Stimulated activated naive CD8-positive, alpha-beta T cell treated with anti-CD3 and anti-CD28 coated beads, Interleukin-15, Interleukin-2, amounts not matched to agents 100 ng/mL and 50 ng/mL, for 24 hours (primary cell): Measurements from ENCODE around the gene SHANK3.

Experiments used
- H3K27ac Mint-ChIP-seq: one replicate; pipeline ENCODE4 v1.8.0; 2021; ENCODE audit warnings: mild to moderate bottlenecking, mixed read lengths
- H3K27me3 Mint-ChIP-seq: one replicate; pipeline ENCODE4 v1.8.0; 2021; ENCODE audit warnings: mixed read lengths
- H3K36me3 Mint-ChIP-seq: one replicate; pipeline ENCODE4 v1.8.0; 2021; ENCODE audit warnings: low read depth, mixed read lengths
- H3K4me1 Mint-ChIP-seq: one replicate; pipeline ENCODE4 v1.8.0; 2021; ENCODE audit warnings: low read depth, mixed read lengths
- H3K4me3 Mint-ChIP-seq: one replicate; pipeline ENCODE4 v1.8.0; 2021; ENCODE audit warnings: mild to moderate bottlenecking, mixed read lengths
- H3K9me3 Mint-ChIP-seq: one replicate; pipeline ENCODE4 v1.8.0; 2021; ENCODE audit warnings: mixed read lengths

SHANK3 gene

GRCh38 chr22:50708474-50708873 is 35.9 kb downstream of the SHANK3 start:
- Mint-ChIP-seq H3K9me3 (no peaks in the 10 kb centered on the region), H3K27ac (no peak overlapping the region), H3K27me3 (no peaks in the 10 kb centered on the region), H3K4me3 (no peak overlapping the region), H3K36me3 (no peaks in the 10 kb centered on the region), H3K4me1 (no peaks in the 10 kb centered on the region)

DNA sequence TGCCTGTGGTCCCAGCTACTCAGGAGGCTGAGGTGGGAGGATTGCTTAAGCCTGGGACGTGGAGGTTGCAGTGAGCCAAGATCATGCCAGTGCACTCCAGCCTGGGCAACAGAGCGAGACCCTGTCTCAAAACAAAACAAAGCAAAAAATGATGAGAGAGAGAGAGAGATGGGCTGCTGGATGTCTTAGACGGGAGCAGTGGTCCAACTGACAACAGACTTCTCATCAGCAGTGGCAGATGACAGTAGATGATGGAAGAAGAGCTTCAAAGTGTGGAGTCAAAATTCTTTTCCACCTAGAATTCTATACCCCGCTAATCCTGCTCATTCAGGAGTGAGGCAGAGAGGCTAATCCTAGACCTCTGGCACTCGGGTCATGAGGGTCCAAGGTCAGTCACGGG is 36.4 kb downstream of the SHANK3 start:
- Mint-ChIP-seq H3K27me3 (no peaks in the 10 kb centered on the region), H3K4me3 (no peak overlapping the region), H3K9me3 (no peaks in the 10 kb centered on the region), H3K36me3 (no peaks in the 10 kb centered on the region), H3K4me1 (no peaks in the 10 kb centered on the region), H3K27ac (no peak overlapping the region)

DNA sequence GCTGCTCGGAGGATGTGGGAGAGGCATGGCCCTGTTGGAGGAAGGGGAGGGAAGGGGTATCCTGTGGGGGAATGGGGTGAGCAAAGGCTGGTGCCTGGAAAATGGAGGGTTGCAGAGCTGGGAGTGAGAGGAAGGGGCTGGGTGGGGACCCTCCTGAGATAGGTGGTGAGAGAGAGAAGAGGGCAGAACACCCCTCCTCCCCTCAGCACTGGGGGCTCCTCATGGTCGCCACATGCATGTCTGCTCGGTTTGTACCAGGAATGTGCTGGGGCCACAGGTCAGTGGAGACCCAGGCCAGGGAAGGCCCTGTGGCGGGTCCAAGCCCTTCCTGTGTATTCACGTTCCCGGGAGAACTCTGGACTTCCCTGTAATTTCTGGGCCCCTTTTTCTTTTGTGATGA is 37.6 kb downstream of the SHANK3 start:
- Mint-ChIP-seq H3K36me3 (no peaks in the 10 kb centered on the region), H3K27ac (no peak overlapping the region), H3K4me3 (no peak overlapping the region), H3K4me1 (no peaks in the 10 kb centered on the region), H3K27me3 (no peaks in the 10 kb centered on the region), H3K9me3 (no peaks in the 10 kb centered on the region)

GRCh38 chr22:50710886-50711285 is 38.3 kb downstream of the SHANK3 start:
- no peaks in the 10 kb centered on the region for H3K9me3 Mint-ChIP-seq
- no peaks in the 10 kb centered on the region for H3K36me3 Mint-ChIP-seq
- no peak overlapping the region for H3K4me3 Mint-ChIP-seq
- H3K27ac Mint-ChIP-seq, result no peak overlapping the region
- H3K4me1 Mint-ChIP-seq, result no peaks in the 10 kb centered on the region
- H3K27me3 Mint-ChIP-seq, result no peaks in the 10 kb centered on the region

GRCh38 chr22:50711446-50712340 is 39.1 kb downstream of the SHANK3 start:
- H3K36me3 Mint-ChIP-seq, result no peaks in the 10 kb centered on the region
- H3K9me3 Mint-ChIP-seq, result no peaks in the 10 kb centered on the region
- no peaks in the 10 kb centered on the region for H3K4me1 Mint-ChIP-seq
- H3K27ac Mint-ChIP-seq, result no peak overlapping the region
- no peaks in the 10 kb centered on the region for H3K27me3 Mint-ChIP-seq
- H3K4me3 Mint-ChIP-seq, result no peak overlapping the region

- Mint-ChIP-seq H3K4me3 (no peak overlapping the region), H3K9me3 (no peaks in the 10 kb centered on the region), H3K27me3 (no peaks in the 10 kb centered on the region), H3K4me1 (no peaks in the 10 kb centered on the region), H3K36me3 (no peaks in the 10 kb centered on the region), H3K27ac (no peak overlapping the region)
Measured at GRCh38 chr22:50712341-50713007, 39.9 kb downstream of the SHANK3 start.

GRCh38 chr22:50713008-50713385 is 40.4 kb downstream of the SHANK3 start:
- H3K4me1 Mint-ChIP-seq, result no peaks in the 10 kb centered on the region
- H3K9me3 Mint-ChIP-seq, result no peaks in the 10 kb centered on the region
- H3K27ac Mint-ChIP-seq, result no peak overlapping the region
- H3K36me3 Mint-ChIP-seq, result no peaks in the 10 kb centered on the region
- no peak overlapping the region for H3K4me3 Mint-ChIP-seq
- H3K27me3 Mint-ChIP-seq, result no peaks in the 10 kb centered on the region

DNA sequence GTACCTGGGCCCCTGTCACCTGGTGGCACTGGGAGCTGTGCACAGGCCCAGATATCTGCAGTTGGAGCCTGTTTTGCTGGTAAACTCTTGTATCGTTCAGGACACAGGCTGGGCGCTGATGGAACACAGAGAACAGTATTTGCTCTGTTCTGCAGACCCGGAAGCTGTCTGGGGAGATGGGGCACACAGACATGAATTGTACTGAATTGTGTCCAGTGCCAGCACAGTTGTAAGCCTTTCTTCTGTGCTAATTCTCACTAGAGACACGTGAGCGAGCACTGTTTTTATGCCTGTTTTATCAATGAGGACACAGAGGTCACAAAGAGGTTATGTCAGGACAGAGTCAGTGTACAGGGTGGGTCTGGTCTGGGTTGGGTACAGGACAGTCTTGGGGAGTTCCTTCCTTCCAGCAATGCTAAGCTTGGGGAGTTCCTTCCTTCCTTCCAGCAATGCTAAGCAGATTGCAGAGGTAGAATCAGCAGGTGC is 41.0 kb downstream of the SHANK3 start:
- Mint-ChIP-seq H3K27me3 (no peaks in the 10 kb centered on the region), H3K36me3 (no peaks in the 10 kb centered on the region), H3K9me3 (no peaks in the 10 kb centered on the region), H3K4me1 (no peaks in the 10 kb centered on the region), H3K4me3 (no peak overlapping the region), H3K27ac (no peak overlapping the region)

DNA sequence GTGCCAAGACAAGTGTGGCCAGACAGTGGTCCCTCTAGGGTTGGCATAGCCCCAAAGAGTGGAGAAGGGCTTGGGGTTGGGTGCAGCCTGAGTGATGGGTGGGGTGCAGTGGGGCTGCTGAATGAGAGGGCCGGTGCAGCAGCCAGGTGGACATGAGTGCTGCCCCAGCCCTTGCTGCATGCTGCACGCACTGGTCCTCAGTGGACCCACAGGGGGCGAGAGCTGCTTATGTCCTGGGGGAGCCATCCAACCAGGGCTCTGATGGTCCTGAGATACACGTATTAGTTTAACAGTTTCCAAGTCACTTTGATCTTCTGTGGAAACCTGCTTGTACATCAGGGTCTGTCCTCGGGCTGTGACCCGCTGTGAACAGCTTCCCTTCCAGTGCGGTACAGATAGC is 41.5 kb downstream of the SHANK3 start:
- Mint-ChIP-seq H3K4me3 (no peak overlapping the region), H3K4me1 (no peaks in the 10 kb centered on the region), H3K36me3 (no peaks in the 10 kb centered on the region), H3K9me3 (no peaks in the 10 kb centered on the region), H3K27ac (no peak overlapping the region), H3K27me3 (no peaks in the 10 kb centered on the region)

- Mint-ChIP-seq H3K27ac (no peak overlapping the region), H3K4me1 (no peaks in the 10 kb centered on the region), H3K4me3 (no peak overlapping the region), H3K27me3 (no peaks in the 10 kb centered on the region), H3K36me3 (no peaks in the 10 kb centered on the region), H3K9me3 (no peaks in the 10 kb centered on the region)
Measured at GRCh38 chr22:50714631-50715179, 42.1 kb downstream of the SHANK3 start.

GRCh38 chr22:50715250-50715649 is 42.6 kb downstream of the SHANK3 start:
- Mint-ChIP-seq H3K27me3 (no peaks in the 10 kb centered on the region), H3K4me3 (no peak overlapping the region), H3K9me3 (no peaks in the 10 kb centered on the region), H3K36me3 (no peaks in the 10 kb centered on the region), H3K4me1 (no peaks in the 10 kb centered on the region), H3K27ac (no peak overlapping the region)

DNA sequence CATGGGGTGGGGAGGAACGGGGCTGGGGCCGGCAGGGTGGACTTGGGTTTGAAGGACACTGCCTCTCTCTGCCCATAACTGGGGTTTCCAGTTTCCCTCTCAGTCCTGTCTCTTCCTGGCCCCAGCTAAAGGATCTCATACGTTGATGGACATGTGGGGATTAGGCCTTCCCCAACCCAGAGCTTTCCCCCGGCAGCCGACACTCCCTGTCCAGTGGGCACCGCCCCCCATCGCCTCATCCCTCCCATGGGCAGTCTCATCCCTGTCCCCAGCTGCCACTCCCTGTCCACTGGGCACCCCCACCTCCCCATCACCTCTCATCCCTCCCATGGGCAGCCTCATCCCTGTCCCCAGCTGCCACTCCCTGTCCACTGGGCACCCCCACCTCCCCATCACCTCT is 43.2 kb downstream of the SHANK3 start:
- no peaks in the 10 kb centered on the region for H3K36me3 Mint-ChIP-seq
- H3K4me3 Mint-ChIP-seq, result no peak overlapping the region
- H3K27ac Mint-ChIP-seq, result no peak overlapping the region
- no peaks in the 10 kb centered on the region for H3K9me3 Mint-ChIP-seq
- H3K27me3 Mint-ChIP-seq, result no peaks in the 10 kb centered on the region
- H3K4me1 Mint-ChIP-seq, result no peaks in the 10 kb centered on the region

- H3K4me3 Mint-ChIP-seq, result no peak overlapping the region
- no peaks in the 10 kb centered on the region for H3K36me3 Mint-ChIP-seq
- no peaks in the 10 kb centered on the region for H3K4me1 Mint-ChIP-seq
- H3K27me3 Mint-ChIP-seq, result no peaks in the 10 kb centered on the region
- no peak overlapping the region for H3K27ac Mint-ChIP-seq
- no peaks in the 10 kb centered on the region for H3K9me3 Mint-ChIP-seq
Measured at GRCh38 chr22:50716290-50717024, 43.8 kb downstream of the SHANK3 start.

GRCh38 chr22:50717709-50718351 is 45.2 kb downstream of the SHANK3 start:
- H3K36me3 Mint-ChIP-seq, result no peaks in the 10 kb centered on the region
- H3K4me3 Mint-ChIP-seq, result no peak overlapping the region
- no peaks in the 10 kb centered on the region for H3K4me1 Mint-ChIP-seq
- H3K27ac Mint-ChIP-seq, result no peak overlapping the region
- H3K9me3 Mint-ChIP-seq, result no peaks in the 10 kb centered on the region
- H3K27me3 Mint-ChIP-seq, result no peaks in the 10 kb centered on the region
